ENCODE measurements around the gene MMD2. TPM values are rescaled to one million over a fixed set of nuclear protein-coding genes. Genes with fewer than 3 reads are reported as not detected.
"Not testable (repeated sequence)": the region's sequence is repeated elsewhere in the genome, so short reads cannot be mapped to it uniquely, and the experiment has no call there.

MMD2 gene
- total RNA-seq, 4 donors from 2014 or later: 0.63 TPM; not detected in 3

DNA sequence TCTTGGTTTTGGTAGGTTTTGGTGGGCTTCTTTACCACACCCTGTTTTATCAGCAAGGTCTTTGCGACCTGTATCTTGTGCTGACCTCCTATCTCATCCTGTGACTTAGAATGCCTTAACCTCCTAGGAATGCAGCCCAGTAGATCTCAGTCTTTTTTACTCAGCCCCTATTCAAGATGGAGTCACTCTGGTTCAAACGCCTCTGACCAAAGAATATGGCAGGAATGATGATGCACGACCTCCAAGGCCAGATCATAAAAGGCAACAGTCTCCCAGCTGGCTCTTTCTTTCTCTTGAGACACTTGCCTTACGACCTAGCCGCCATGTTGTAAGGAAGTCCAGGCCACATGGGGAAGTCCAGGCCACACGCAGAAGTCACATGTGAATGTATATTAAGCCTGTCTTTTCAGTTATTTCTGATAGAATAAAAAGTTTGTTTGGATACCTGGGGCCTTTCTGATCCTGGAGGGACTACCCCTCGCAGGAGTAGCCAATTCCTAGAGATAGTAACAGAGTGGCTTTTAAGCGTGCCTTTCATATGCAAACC, 65.0 kb downstream of the MMD2 start:
- no peaks in the 10 kb centered on the region for H3K4me1 ChIP-seq
- H3K9me3 ChIP-seq: peaks cover 0 to 14% (median 0%) of the 10 kb centered on the region in 4 donors
- no peaks in the 10 kb centered on the region for H3K36me3 ChIP-seq
- DNase-seq (ENCODE audit: low spot score in 2 of 2): no peak
- 82 to 85% methylated on average over 8 of the region's 8 CpGs for WGBS, 2 donors
- H3K27ac ChIP-seq: no peak overlapping the region
- H3K4me3 ChIP-seq: no peak overlapping the region
- H3K27me3 ChIP-seq: no peaks in the 10 kb centered on the region
- TF ChIP-seq, protein P1, sequence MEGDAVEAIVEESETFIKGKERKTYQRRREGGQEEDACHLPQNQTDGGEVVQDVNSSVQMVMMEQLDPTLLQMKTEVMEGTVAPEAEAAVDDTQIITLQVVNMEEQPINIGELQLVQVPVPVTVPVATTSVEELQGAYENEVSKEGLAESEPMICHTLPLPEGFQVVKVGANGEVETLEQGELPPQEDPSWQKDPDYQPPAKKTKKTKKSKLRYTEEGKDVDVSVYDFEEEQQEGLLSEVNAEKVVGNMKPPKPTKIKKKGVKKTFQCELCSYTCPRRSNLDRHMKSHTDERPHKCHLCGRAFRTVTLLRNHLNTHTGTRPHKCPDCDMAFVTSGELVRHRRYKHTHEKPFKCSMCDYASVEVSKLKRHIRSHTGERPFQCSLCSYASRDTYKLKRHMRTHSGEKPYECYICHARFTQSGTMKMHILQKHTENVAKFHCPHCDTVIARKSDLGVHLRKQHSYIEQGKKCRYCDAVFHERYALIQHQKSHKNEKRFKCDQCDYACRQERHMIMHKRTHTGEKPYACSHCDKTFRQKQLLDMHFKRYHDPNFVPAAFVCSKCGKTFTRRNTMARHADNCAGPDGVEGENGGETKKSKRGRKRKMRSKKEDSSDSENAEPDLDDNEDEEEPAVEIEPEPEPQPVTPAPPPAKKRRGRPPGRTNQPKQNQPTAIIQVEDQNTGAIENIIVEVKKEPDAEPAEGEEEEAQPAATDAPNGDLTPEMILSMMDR (IDR thresholded peaks at IDR 0.05): no peak
- no peak for TF ChIP-seq POLR2A (IDR thresholded peaks at IDR 0.05)
- TF ChIP-seq EP300 (IDR thresholded peaks at IDR 0.05): no peak

DNA sequence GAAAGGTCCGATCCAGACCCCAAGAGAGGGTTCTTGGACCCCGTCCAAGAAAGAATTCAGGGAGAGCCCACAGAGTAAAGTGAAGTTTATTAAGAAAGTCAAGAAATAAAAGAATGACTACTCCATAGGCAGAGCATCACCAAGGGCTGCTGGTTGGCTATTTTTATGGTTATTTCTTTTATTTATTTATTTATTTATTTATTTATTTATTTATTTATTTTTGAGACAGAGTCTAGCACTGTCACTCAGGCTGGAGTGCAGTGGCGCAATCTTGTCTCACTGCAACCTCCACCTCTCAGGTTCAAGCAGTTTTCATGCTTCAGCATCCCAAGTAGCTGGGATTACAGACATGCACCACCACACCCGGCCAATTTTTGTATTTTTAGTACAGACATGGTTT, 65.8 kb downstream of the MMD2 start:
- 80 to 81% methylated on average over 4 of the region's 4 CpGs for WGBS, 2 donors
- not testable (repeated sequence) for H3K4me1 ChIP-seq; H3K4me3 ChIP-seq; H3K27me3 ChIP-seq; H3K27ac ChIP-seq; H3K36me3 ChIP-seq; DNase-seq (ENCODE audit: low spot score in 2 of 2)
- H3K9me3 ChIP-seq: peaks cover 0 to 14% (median 0%) of the 10 kb centered on the region in 4 donors

DNA sequence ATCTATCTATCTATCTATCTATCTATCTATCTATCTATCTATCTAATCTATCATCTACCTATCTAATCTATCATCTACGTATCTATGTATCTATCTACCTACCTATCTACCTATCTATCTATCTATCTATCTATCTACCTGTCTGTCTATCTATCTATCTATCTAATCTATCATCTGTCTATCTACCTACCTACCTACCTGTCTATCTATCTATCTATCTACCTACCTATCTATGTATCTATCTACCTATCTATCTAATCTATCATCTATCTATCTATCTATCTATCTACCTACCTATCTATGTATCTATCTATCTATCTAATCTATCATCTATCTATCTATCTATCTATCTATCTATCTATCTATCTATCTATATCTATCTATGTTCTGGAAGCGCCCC, 67.5 kb downstream of the MMD2 start:
- H3K9me3 ChIP-seq: peaks cover 0 to 14% (median 0%) of the 10 kb centered on the region in 4 donors
- 47 to 85% methylated on average over 2 of the region's 2 CpGs for WGBS, 2 donors
- not testable (repeated sequence) for H3K36me3 ChIP-seq; H3K4me1 ChIP-seq; H3K27me3 ChIP-seq; DNase-seq (ENCODE audit: low spot score in 2 of 2); H3K4me3 ChIP-seq; H3K27ac ChIP-seq

DNA sequence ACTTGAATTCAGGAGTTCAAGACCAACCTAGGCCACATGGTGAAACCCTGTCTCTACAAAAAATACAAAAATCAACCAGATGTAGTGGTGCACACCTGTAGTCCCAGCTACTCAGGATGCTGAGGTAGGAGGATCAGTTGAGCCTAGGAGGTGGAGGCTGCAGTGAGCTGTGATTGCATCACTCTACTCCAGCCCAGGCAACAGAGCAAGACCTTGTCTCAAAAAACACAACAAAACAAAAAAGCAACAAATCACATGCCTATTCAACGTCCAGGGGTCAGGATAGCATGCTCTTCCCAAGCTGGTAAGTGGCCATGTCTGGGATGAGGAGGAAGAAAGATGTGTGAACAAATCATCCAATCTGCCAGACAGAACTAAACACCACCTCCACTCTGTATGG, 69.3 kb downstream of the MMD2 start:
- WGBS, 2 donors: 10 to 43% methylated on average over 1 of the region's 1 CpG

DNA sequence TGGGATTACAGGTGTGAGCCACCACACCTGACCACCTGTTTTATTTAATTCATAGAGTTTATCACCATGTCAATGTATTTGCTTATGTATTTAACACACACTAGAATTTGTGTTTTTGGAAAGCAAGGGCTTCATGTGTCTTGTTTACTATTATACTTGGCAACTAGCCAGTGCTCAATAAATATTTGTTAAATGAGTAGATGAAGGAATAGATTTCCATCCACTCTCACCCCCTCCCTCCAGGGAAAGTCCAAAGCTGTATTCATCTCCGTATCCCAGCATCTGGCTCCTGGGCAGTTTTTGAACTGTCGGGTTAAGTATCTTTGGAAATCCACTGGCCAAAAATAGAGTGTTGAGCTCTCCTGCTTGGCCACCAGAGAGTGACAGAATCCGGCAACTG, 70.8 kb downstream of the MMD2 start:
- Histone ChIP-seq H3K9me3 (no peaks in the 10 kb centered on the region), H3K27ac (no peak overlapping the region), H3K27me3 (no peaks in the 10 kb centered on the region), H3K4me3 (no peak overlapping the region), H3K36me3 (no peaks in the 10 kb centered on the region), H3K4me1 (peaks cover 0 to 7% (median 0%) of the 10 kb centered on the region in 4 donors)
- TF ChIP-seq, protein P1 (IDR thresholded peaks at IDR 0.05): no peak
- TF ChIP-seq POLR2A (IDR thresholded peaks at IDR 0.05) (no peak), EP300 (IDR thresholded peaks at IDR 0.05) (no peak)
- DNase-seq (ENCODE audit: low spot score in 2 of 2): no peak
- 45 to 48% methylated on average over 3 of the region's 3 CpGs for WGBS, 2 donors

More for the DNA sequence above, 69.3 kb downstream of the MMD2 start:
- Histone ChIP-seq H3K27ac (no peak overlapping the region), H3K9me3 (peaks cover 0 to 10% (median 0%) of the 10 kb centered on the region in 4 donors), H3K4me3 (no peak overlapping the region), H3K36me3 (no peaks in the 10 kb centered on the region), H3K27me3 (no peaks in the 10 kb centered on the region), H3K4me1 (no peaks in the 10 kb centered on the region)
- no peak for DNase-seq (ENCODE audit: low spot score in 2 of 2)
- no peak for TF ChIP-seq EP300 (IDR thresholded peaks at IDR 0.05)
- TF ChIP-seq, protein P1 (IDR thresholded peaks at IDR 0.05): no peak

DNA sequence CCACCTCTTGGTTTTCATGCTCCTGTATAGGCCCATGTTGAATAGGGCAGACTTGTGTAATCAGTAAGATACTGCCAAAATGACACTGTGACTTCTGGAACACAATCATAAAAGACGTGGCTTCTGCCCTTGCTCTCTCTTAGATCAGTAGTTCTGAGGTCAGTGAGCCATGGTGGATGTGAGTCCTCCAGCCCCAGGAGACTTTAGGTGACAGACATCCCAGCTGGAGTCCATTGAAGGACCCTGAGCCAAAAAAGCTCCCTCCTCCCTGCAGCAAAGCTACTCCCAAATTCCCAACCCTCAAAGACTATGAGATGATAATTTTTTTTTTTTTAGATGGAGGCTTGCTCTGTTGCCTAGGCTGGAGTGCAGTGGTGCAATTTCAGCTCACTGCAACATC, 72.3 kb downstream of the MMD2 start:
- 54 to 72% methylated on average over 1 of the region's 1 CpG for WGBS, 2 donors
- no peak for DNase-seq (ENCODE audit: low spot score in 2 of 2)
- TF ChIP-seq EP300 (IDR thresholded peaks at IDR 0.05): no peak
- TF ChIP-seq, protein P1 (IDR thresholded peaks at IDR 0.05): no peak
- TF ChIP-seq POLR2A (IDR thresholded peaks at IDR 0.05): no peak

More for the DNA sequence above, 72.3 kb downstream of the MMD2 start:
- H3K9me3 ChIP-seq: no peaks in the 10 kb centered on the region
- H3K27ac ChIP-seq: no peak overlapping the region
- H3K4me1 ChIP-seq: peaks cover 0 to 18% (median 0%) of the 10 kb centered on the region in 4 donors
- H3K36me3 ChIP-seq: no peaks in the 10 kb centered on the region
- no peak overlapping the region for H3K4me3 ChIP-seq
- no peaks in the 10 kb centered on the region for H3K27me3 ChIP-seq

All from tibial nerve (tissue), 4 donors.